HG03565 (cell line): ENCODE data around the gene GUF1.

Experiments used
- ATAC-seq: cut with Tn5 transposase; IDR thresholded peaks from one replicate; pipeline ENCODE4 v1.9.1; 2021; ENCODE audit warnings: mild to moderate bottlenecking, moderate library complexity; ENCODE audit not compliant: unreplicated experiment

Gene GUF1, protein sequence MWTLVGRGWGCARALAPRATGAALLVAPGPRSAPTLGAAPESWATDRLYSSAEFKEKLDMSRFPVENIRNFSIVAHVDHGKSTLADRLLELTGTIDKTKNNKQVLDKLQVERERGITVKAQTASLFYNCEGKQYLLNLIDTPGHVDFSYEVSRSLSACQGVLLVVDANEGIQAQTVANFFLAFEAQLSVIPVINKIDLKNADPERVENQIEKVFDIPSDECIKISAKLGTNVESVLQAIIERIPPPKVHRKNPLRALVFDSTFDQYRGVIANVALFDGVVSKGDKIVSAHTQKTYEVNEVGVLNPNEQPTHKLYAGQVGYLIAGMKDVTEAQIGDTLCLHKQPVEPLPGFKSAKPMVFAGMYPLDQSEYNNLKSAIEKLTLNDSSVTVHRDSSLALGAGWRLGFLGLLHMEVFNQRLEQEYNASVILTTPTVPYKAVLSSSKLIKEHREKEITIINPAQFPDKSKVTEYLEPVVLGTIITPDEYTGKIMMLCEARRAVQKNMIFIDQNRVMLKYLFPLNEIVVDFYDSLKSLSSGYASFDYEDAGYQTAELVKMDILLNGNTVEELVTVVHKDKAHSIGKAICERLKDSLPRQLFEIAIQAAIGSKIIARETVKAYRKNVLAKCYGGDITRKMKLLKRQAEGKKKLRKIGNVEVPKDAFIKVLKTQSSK

DNA sequence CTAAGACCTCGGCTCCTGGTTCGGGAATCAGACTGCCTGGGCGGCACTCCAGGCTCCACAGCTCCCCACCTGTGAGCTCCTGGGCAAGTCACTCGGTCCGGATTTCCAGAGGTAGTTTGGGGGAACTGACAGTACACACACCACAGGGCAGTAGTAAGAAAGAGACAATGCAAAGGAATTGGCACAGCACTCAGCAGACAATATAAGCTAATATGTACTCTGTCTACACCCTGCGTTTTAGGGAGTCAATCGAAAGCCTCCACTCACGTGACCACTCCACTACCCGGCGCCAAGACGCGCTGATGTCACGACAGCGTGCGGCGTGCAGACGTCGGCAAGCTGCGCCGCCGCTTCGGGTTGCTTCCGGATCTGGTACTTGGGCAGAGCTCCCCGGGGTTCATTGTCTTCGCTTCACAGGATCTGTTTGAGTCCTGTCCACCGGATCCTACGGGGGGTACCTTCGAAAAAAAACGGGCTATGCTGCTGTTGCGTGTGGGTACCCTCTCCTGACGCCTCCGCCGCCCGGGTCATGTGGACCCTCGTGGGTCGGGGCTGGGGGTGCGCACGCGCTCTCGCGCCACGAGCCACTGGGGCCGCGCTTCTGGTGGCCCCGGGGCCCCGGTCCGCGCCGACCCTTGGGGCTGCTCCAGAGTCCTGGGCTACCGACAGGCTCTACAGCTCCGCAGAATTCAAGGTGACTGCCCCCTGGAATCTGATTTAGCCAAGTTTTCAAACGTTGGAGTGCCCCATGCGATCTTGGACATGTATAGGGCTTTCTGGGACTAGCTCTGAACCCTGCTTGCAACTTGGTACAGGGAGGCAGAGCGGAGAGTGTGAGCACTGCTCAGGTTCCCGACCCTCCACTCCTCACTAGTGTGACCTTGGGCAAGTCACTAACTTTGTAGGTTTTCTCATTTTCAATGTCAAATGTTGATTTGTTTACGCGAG, at the start of gene GUF1:
GUF1 (plus strand) TSS at position 327 of the 948 bp plus-strand sequence; CDS start at position 530, 203 bp downstream.
- ATAC-seq = peak; percentile 94

DNA sequence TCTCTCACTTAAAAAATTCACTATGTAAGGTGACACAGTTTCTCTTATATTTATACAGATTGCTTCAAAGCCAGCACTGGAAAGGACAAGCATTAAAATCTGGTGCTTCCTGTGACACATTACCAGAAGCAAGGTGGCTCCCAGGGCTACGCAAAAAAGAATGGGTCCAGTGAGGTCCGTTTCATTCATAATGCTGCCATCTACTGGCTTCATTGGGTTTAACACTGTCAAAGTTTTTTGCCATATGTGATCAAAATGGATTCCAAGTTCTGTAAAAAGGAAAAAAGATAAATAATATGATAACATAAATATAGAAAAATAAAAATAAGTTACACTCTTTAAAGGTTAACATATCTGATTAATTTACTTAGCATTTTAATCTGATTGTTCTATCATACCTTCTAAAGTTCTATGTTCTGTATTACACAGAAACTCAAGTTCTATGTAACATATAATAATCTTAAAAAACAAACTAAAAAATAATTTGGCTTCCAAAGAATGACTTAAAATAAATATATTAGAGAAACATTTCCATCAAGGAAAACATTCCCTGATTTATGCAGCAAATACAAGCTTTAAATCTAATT, 48.8 kb upstream of the GUF1 start:
- peak; percentile 97 for ATAC-seq

DNA sequence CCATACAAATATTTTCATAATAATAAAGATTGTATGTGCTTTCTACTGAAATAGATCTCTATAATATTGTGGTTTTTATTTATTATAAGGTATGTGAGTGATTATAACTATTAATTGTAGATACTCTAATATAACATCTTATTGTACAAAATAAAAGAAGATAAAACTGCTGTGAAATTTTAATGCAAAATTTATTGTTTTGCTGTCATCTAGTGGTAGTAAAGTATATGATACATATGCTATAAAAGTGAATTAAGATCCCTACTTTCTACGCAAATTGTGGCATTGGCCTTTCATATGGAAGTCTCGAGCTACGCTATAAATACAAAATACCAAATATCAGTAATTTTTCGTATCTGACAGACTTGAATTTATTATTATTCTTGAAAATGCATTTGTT, 46.1 kb upstream of the GUF1 start:
- no peak for ATAC-seq

DNA sequence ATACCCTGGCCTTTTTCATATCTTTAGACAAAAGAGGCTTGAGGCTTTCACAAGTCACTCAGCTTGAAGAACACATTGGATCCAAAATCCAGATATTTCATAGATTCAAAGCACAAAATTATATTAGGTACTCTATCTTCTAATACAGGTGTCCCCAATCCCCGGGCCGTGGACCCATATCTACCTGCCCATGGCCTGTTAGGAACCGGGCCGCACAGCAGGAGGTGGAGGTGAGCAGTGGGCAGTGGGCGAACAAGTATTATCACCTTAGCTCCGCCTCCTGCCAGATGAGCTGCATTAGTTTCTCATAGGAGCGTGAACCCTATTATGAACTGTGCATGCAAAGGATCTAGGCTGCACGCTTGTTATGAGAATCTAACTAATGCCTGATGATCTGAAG, 45.5 kb upstream of the GUF1 start:
- no peak for ATAC-seq

DNA sequence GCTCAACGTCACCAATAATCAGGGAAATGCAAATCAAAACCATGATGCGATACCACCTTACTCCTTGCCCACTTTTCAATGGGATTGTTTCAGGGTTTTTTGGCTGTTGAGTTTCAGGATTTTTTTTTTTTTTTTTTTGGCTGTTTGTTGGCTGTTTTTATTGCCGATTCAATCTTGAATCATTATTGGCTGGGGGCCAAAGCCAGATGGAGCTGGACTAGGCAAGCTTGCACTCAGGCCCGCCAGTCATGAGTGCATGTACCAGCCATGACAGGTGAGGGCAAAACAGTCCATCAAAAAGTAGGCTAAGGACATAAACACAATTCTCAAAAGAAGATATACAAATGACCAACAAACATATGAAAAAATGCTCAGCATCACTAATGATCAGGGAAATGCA, 40.1 kb upstream of the GUF1 start:
- ATAC-seq = no peak

DNA sequence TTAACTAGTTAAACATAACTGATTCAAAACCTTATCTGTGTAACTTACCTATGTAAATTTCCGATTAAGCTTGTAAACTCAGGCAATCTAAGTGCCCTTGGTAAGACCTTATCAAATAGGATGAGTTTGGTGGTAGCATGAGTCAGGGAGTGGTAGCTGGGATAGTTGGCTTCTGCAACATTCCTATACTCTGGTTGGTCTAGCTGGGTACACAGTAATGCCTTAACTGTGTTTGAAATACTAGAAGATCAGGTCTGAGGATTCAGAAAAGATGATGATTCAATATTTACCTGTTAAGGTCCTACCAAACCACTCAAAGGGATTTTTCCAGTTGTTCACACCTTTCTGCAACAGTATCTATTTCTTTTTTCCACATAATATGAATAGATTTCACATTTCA, 32.1 kb upstream of the GUF1 start:
- ATAC-seq = no peak

DNA sequence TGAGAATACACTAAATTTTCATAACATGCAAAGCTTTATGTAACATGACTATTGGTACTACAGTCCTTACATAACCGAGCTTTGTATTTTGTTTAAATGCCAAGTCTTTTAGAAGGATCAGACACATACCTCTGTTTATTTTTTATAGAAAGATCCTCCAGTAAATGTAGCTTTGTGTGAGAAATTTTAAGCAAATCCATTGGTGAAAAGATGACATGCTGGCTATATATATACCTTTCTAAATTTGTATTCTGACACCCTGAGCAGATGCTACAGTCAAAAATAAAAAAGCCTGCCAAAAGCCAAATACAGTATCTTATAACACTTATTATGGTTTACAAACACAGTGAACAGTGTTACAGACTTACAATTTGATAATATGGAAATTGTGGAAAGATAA, 26.8 kb upstream of the GUF1 start, which contains the start of gene YIPF7:
YIPF7 (minus strand) TSS at position 201 of the 400 bp plus-strand sequence. CDS start 1,525 bp downstream, outside the sequence.
- ATAC-seq = no peak

DNA sequence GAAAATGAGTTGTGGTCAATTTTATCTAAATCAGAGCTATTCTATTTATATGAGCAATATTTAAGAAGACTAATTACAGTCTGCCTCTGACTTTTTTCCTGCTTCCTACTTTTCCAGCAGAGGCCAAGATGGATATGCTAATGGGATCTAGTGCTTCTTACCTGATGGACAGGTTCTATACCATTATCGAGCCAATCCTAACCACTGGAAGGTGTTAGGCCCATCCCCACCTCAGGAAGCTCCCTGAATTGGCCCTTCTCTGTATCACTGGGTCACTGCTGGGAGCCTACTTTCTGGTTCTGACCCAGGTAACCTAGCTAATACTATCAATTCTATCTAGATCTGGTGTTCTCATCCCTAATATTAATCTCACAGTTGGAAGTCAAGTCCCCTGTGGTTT, 26.2 kb upstream of the GUF1 start:
- no peak for ATAC-seq

DNA sequence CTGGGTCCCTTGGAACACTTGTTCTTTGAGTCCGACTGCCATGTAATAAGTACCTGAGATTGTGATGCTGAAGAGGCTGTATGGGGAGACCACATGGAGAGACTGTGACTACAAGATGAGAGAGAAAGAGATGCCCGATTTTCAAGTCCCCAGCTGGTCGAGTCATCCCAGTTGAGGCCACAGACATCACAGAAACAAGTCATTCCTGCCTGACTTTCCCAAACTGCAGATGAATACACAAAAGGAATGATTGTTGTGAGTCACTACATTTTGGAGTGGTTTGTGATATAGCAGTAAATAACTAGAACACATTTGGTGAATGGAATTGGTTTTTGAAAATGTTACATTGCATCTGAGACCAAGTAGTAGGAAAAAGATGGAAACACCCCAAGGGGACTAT, 17.8 kb upstream of the GUF1 start:
- ATAC-seq = no peak

DNA sequence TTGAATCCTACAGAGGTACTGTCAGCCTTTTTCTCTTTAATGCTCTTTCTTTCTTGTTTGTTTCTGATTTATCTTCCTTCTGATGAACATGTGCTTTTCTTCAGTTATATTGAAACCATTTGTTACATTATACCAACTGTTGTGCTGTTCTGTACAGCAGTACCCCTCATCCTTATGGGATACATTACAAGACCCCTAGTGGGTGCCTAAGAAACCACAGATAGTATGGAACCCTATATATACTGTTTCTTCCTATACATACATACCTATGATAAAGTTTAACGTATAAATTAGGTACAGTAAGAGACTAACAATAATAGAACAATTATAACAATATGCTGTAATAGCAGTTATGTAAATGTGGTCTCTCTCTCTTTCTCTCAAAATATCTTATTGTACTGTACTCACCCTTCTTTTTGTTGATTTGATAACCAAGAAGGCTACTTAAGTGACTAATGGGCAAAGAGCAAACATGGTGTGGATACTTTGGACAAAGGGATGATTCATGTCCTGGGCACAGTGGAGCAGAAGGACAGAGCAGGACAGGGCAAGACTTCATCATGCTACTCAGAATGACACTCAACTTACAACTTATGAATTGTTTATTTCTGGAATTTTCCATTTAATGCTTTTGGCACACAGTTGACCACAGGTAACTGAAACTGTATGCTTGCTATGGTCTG, 16.1 kb upstream of the GUF1 start:
- ATAC-seq = no peak

DNA sequence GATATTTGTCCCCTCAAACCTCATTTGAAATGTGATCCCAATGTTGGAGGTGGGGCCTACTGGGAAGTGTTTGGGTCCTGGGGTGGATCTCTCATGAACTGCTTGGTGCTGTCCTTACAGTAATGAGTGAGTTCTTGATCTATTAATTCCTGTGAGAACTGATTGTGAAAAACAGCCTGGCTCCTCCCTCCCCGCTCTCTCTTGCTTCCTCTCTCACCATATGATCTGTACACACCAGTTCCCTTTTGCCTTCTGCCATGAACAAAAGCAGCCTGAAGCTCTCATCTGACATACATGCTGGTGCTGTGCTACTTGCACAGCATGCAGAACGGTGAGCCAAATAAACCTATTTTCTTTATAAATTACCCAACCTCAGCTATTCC, 15.6 kb upstream of the GUF1 start:
- ATAC-seq = peak; percentile 60

DNA sequence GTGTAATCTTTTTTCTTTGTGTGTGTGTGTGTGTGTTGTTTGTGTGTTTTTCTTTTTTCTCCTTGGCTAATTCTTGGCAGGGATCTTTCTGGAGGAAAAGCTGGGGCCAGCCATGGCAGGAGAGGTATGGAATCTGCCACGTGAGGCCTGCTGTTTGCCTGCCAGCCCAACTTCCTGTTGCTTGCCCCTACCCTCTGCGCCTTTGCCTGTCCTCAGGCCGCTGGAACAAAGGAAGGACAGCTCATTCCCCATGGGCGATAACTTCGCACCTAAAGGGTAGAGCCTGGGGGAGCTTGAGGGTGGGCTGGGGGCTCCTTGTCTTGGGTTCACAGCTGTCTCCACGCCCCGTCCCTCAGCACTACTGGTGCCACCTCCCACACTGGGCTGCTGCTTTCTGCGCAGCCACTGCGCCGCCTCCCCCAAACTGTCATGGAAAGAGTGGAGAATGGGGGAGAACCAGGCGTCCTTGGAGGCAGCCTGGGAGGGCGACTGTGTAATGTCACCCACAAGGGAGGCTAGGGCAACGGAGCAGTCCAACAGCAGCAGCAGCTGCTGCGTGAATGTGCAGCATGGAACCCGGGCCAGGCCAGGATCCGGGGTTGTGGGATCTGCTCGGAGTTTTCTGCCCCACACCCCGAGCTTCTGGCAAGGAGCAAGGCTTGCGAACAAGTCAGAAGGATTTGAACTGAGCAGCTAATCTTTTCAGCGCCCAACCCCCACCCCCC, 14.5 kb upstream of the GUF1 start:
- no peak for ATAC-seq

DNA sequence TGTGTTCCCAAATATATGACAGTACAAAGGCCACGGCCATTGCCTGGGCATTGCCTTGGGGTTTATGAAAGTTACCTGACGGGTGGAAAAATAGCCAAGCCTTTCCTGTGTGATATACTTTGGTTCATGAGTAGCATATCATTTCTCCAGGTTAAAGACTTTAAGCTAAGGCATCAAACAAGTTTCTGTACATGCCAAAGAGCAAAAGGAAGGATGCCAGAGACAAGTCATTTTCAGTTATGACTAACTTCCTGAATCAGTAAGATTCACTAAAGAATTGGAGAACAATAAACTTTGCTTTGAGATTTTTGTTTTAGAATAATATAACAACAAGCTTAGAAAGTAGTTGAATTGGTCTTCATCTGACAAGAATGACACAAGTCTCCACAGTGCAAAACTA, 9.7 kb upstream of the GUF1 start:
- no peak for ATAC-seq

DNA sequence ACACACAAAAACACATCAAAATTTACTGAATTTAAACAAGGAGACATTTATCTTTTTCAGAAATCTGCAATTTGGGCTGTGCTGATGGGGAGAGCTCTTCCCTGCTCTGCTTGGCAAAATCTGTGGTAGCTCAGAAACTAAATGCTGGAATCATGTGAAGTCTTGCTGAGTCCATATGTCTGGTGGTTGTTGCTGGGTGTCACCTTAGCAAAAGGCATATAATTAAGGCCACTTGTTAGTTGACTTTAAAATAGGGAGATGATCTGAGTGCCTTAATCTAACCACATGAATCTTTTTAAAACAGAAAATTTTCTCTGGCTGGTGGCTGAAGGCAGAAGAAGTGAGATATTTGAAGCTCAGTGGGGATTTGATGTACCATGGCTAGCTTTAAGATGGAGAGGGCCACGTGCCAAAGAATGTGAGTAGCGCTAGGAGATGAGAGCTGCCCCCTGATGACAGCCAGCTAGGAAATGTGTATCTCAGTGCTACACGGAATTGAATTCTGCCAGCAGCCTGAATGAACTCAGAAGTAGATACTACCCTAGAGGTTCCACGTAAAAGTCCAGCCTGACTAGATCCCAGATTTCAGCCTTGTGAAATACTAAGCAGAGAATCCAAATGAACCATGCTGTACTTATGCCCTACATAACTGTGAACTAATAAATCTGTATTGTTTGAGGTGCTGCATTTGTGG, 7.6 kb upstream of the GUF1 start:
- ATAC-seq = no peak

DNA sequence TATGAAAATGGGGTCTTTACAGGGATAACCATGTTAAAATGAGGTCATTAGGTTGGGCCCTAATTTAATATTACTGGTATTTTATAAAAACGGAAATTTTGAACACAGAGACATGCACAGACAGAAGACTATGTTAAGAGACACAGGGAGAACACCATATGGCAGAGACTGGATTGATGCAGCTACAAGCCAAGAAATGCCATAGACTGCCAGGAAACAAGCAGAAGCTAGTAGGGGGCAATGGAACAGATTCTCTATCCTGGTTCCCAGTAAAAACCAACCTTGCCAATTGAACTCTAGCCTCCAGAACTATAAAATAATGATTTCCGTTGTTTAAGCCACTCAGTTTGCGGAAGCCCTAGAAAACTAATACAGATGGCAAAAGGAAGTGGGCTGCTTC, 6.6 kb upstream of the GUF1 start:
- ATAC-seq = no peak

DNA sequence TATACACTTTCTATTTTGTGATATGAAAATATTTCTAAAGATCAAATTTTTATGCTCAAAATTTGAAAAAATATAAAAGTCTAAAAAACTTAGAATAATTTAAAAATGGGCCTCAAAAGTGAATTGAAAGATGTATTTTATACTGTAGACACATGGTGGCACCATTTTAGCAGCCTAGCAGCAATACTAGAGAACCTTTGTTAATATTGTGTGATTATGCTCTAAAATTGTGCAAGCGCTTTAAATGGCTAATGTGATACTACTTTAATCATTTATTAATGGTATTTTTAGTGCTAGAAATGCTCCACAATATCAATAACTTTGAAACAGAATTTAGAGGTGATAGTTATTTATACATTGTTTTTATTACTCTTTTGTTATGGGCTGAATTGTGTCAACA, 3.7 kb upstream of the GUF1 start:
- ATAC-seq = no peak

DNA sequence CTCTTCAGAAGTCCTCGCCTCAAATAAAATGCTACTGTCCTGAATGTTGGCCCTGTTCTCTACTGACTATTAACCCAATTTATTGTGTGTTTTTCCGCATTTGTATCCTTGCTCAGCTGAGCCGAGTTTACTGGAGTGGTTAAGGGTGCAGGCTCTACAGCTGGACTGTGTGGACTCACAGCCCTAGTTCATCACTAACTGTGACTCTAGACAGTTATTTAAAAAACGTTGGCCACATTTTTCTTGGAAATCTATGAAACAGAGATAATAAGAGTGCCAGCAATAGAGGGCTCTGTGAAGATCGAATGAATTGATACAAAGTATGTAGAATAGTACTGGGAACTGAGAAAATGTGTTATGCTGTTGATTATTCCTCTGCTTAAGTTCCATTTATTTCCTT, 2.9 kb upstream of the GUF1 start:
- ATAC-seq = no peak

DNA sequence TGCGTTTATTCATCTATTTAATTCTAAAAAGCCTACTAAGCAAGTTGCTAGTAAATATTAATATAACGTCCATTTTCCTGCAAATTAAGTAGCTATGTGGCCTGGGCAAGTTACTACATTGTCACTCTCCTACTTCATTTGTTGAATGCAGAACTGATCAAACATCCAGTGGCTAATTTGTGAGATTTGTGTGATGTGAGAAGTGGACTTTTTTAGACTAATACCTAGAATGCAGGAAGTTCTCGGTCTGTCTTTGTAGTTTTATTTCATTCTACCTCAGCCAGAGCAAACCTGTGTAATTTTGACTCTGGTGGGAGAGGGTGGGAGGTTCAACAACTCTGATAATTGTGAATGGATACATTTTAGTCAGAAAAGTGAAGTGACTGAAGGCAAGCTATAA, 840 bp downstream of the GUF1 start:
- no peak for ATAC-seq

DNA sequence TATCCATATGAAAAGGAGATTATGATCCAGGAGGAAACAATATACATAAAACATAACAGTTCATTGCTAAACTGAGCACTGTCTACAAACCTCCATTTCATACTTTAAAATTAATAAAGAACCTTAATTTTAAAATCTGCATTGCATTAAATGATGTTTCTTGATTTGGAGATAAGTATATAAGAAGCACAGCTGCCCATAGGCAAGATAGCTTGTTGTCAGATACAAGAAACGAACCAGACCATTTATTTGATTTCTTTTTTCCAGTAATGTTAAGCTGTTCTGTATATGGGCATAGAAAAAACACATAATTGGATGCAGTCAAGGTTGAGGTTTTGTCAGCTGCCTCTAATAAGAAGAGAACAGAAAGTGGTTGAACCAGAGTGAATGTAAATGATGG, 6.4 kb downstream of the GUF1 start:
- no peak for ATAC-seq
